Progenitor cell of endocrine pancreas (in vitro differentiated cells): ENCODE measurements around the gene IGF2BP1. TPM values are rescaled to one million over a fixed set of nuclear protein-coding genes. Genes with fewer than 3 reads are reported as not detected.

Experiments
- DNase-seq: peaks from one replicate; pipeline ENCODE4 v3.0.0; 2021; ENCODE audit warnings: low spot score; ENCODE audit not compliant: unreplicated experiment
- H3K27ac Mint-ChIP-seq: 2 replicates; pipeline ENCODE4 v1.8.0; 2021; ENCODE audit warnings: mild to moderate bottlenecking, moderate library complexity, mixed read lengths
- H3K27me3 Mint-ChIP-seq: 2 replicates; pipeline ENCODE4 v1.8.0; 2021; ENCODE audit warnings: mixed read lengths
- H3K36me3 Mint-ChIP-seq: 2 replicates; pipeline ENCODE4 v1.8.0; 2022; ENCODE audit warnings: mixed read lengths; ENCODE audit not compliant: insufficient read depth
- H3K4me1 Mint-ChIP-seq: 2 replicates; pipeline ENCODE4 v1.8.0; 2021; ENCODE audit warnings: low read depth, mixed read lengths
- H3K4me3 Mint-ChIP-seq: 2 replicates; pipeline ENCODE4 v1.8.0; 2021; ENCODE audit warnings: low read depth, mild to moderate bottlenecking, moderate library complexity, mixed read lengths
- H3K9me3 Mint-ChIP-seq: 2 replicates; pipeline ENCODE4 v1.8.0; 2021; ENCODE audit warnings: low read depth, mixed read lengths
- CTCF ChIP-seq: fragments of 200-600 bp; sonication (generic); IDR thresholded peaks from one replicate; pipeline ENCODE4 v1.5.0; 2021; ENCODE audit warnings: antibody characterized with exemption, mild to moderate bottlenecking; ENCODE audit not compliant: unreplicated experiment
- total RNA-seq: library from RNA; stranded (reverse); gene quantifications from 2 replicates; pipeline ENCODE4 v1.2.1, GENCODE V29; 2021

The IGF2BP1 gene
- total RNA-seq, 1 donor from 2014 or later, result 326 TPM

- Mint-ChIP-seq H3K36me3 (no peaks in the 10 kb centered on the region), H3K9me3 (peaks cover 3% of the 10 kb centered on the region), H3K27me3 (no peaks in the 10 kb centered on the region), H3K4me3 (no peak overlapping the region), H3K27ac (no peak overlapping the region), H3K4me1 (no peaks in the 10 kb centered on the region)
- DNase-seq, result no peak
- no peak for TF ChIP-seq CTCF
These were observed 15.2 kb upstream of the IGF2BP1 start for GRCh38 chr17:48981927-48982539.

GRCh38 chr17:48985436-48986245 lies 11.5 kb upstream of the IGF2BP1 start:
- no peak for DNase-seq
- H3K27me3 Mint-ChIP-seq, result no peaks in the 10 kb centered on the region
- no peak overlapping the region for H3K27ac Mint-ChIP-seq
- H3K4me1 Mint-ChIP-seq, result peaks cover 4% of the 10 kb centered on the region
- TF ChIP-seq CTCF, result no peak
- H3K36me3 Mint-ChIP-seq, result no peaks in the 10 kb centered on the region
- peaks cover 3% of the 10 kb centered on the region for H3K9me3 Mint-ChIP-seq
- no peak overlapping the region for H3K4me3 Mint-ChIP-seq

- H3K36me3 Mint-ChIP-seq, result no peaks in the 10 kb centered on the region
- TF ChIP-seq CTCF, result no peak
- H3K27ac Mint-ChIP-seq, result no peak overlapping the region
- H3K4me1 Mint-ChIP-seq, result peaks cover 17% of the 10 kb centered on the region
- no peaks in the 10 kb centered on the region for H3K27me3 Mint-ChIP-seq
- H3K9me3 Mint-ChIP-seq, result no peaks in the 10 kb centered on the region
- DNase-seq, result no peak
- H3K4me3 Mint-ChIP-seq, result no peak overlapping the region
These were observed 8.1 kb upstream of the IGF2BP1 start for GRCh38 chr17:48989100-48989499.

- H3K9me3 Mint-ChIP-seq, result no peaks in the 10 kb centered on the region
- H3K27me3 Mint-ChIP-seq, result no peaks in the 10 kb centered on the region
- DNase-seq, result no peak
- no peak for TF ChIP-seq CTCF
- no peaks in the 10 kb centered on the region for H3K36me3 Mint-ChIP-seq
- H3K27ac Mint-ChIP-seq, result peak overlapping the region; percentile 85
- H3K4me3 Mint-ChIP-seq, result peak overlapping the region; percentile 9
- H3K4me1 Mint-ChIP-seq, result peaks cover 25% of the 10 kb centered on the region
These were observed 6.3 kb upstream of the IGF2BP1 start for GRCh38 chr17:48990882-48991357.

- Mint-ChIP-seq H3K4me3 (no peak overlapping the region), H3K36me3 (no peaks in the 10 kb centered on the region), H3K27me3 (no peaks in the 10 kb centered on the region), H3K27ac (no peak overlapping the region), H3K9me3 (no peaks in the 10 kb centered on the region), H3K4me1 (peaks cover 25% of the 10 kb centered on the region)
- DNase-seq, result no peak
- no peak for TF ChIP-seq CTCF
These were observed 4.7 kb upstream of the IGF2BP1 start for GRCh38 chr17:48992444-48992843.
